Measurements from ENCODE around the gene C2orf80.
"Not testable (repeated sequence)": the region's sequence is repeated elsewhere in the genome, so short reads cannot be mapped to it uniquely, and the experiment has no call there.

Gene C2orf80

DNA sequence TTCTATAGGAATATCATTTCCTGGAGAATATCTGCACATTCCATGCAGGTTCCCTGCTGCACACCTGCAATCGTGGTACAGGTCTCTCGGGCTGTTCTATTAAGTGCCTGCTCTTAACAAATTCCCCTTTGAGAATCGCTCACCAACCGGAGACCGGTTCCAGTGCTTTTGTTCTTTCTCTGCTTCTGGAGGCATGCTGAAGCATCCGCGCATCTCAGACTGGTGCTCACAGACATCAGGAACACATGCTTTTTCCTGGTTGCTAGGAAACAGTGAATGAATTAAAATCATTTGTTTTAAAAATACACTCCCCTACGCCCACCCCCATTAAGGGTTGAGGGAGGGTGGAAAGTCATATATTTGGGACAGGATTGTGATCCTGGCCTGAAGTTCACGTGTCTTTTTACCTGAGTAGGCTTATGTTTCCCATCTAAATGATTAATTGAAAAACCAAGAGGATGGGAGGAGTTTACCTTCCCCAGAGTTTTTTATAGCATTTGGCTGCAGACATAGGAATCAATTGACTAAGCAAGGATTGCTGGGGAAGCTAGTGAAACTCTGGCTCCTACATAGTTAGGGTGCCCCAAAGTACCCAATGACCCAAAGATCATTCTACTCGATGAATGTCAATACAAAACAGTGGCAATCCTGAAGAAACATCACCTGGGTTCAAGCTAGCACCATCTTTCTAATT is at the start of gene C2orf80:
Gene C2orf80, minus strand, starts transcription at position 221 of the 694 bp plus-strand sequence. CDS start 3,044 bp downstream, outside the sequence.
- DNase-seq (ENCODE audit: low read depth), result no peak

DNA sequence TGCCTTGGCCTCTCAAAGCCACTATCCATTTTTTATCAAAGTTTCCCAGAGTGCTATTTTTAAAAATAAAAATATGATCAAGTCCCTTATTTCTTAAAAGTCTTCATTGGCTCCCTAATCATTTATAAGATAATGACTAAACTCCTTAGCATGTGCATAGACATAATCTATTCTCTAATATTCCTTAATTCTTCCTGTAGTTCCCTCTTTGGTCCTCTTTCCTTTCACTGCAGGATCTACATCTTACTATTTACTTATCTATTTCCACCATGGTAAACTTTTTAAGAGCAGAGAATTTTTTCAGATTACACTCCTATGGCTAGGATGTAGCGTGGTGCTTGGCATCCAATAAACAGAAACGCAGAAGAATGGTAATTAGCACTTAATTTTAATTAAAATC is 46.0 kb upstream of the C2orf80 start:
- no peak for DNase-seq (ENCODE audit: low read depth)

DNA sequence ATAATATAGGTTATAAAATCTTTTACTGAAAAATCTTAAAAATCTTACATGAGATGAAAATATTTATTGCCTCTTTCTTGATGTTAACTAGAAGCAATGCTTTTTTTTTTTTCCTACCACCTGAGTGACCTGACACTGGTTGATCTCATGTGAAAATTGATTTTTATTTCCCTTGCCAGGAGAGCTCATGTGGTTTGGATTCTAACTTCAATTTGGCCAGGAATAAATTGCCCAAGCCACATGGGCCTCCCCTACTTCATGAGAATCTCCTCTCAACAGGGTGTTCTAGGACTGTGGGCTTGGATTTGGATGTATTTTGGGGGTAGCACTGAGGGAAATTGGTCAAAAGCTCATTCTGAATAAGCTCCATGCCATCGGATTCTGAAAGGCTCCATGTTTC is 45.0 kb upstream of the C2orf80 start:
- no peak for DNase-seq (ENCODE audit: low read depth)

DNA sequence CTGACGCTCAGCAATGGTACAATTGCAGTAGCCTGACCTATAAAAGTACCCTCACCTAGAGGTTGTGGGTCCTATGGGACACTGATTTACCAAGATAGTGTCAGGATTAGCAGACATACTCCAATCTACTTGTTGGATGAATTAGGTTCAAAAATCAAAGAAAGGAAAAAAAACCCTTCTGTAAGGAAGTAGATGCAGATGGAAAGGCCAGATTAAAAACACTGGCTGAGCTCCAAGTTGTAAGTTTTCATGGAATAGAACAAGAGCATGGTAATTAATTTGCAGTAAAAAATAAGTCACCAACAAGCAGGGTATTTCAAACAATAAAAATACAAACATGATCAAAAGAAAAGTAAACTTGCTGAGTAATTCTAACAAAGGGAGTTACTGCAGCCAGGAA is 38.6 kb upstream of the C2orf80 start:
- no peak for DNase-seq (ENCODE audit: low read depth)

DNA sequence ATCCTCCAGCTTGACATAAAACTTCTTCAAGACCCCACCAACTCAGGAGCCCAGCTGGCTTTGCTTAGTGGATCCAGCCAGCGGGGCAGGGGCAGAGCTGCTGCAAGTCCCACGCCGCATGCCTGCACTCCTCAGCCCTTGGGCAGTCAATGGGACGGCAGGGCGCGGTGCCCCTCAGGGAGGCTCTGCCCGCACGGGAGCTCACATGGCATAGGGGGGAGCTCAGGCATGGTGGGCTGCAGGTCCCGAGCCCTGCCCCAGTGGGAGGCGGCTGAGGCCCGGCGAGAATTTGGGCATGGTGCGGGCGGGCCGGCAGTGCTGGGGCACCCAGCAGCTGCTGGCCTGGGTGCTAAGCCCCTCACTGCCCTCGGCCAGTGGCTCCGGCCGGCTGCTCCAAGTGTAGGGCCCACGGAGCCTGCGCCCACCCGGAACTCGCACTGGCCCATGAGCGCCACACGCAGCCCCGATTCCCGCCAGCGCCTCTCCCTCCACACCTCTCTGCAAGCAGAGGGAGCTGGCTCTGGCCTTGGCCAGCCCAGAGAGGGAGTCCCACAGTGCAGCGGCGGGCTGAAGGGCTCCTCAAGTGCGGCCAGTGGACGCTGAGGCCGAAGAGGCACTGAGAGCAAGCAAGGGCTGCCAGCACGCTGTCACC is 37.9 kb upstream of the C2orf80 start:
- DNase-seq (ENCODE audit: low read depth), result no peak

DNA sequence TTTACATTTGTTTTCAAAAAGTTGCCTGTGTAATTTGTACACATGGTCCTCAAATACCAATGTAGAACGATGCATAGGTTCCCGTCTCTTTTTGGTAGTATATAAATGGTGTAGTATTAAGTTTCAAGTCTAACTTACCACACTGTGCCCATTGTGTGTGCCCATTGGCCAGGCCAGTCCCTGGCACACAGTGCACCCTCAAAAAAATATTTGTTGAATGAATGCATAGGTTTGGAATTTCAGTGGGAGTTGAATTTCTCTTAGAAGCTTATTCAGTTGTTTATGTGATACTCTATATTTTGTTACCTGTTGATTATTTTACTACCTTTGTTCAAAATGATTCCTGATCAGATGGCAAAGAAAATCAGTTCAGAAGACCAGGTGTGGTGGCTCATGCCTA is 35.0 kb upstream of the C2orf80 start:
- DNase-seq (ENCODE audit: low read depth), result no peak

DNA sequence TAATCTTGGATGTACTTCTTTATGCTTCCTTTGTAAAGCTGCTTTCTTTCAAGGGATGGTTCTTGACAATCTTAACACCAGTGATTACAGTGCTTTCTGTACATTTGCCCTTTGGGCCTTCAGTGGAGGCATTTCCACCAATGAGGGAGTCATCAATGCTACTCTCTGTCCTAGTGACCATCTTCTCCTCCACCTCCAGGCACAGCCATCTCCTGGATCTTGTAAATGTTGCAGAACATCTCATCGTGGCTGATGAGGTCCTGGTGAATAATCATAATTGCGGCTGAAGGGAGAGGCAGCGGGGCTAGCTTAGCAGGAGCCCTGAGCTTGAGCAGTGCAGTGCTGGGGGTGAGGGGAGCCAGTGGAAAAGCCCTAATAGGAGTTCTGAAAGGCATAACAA is 32.5 kb upstream of the C2orf80 start:
- DNase-seq (ENCODE audit: low read depth), result no peak

DNA sequence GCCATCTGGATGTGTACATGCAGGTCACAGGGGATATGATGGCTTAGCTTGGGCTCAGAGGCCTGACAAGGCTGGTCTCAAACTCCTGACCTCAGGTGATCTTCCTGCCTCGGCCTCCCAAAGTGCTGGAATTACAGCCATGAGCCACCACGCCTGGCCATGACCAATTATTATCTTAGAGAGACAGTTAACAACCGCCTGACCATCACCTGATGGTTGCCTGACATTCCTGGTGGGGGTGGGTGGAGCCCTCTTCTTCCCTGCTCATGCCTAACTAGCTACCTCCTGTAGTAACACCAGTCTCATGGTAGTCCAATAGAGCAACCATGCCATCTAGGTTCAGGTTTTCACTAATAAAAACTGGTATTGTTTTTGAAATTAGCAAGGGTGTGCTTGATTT is 32.0 kb upstream of the C2orf80 start:
- not testable (repeated sequence) for DNase-seq (ENCODE audit: low read depth)

DNA sequence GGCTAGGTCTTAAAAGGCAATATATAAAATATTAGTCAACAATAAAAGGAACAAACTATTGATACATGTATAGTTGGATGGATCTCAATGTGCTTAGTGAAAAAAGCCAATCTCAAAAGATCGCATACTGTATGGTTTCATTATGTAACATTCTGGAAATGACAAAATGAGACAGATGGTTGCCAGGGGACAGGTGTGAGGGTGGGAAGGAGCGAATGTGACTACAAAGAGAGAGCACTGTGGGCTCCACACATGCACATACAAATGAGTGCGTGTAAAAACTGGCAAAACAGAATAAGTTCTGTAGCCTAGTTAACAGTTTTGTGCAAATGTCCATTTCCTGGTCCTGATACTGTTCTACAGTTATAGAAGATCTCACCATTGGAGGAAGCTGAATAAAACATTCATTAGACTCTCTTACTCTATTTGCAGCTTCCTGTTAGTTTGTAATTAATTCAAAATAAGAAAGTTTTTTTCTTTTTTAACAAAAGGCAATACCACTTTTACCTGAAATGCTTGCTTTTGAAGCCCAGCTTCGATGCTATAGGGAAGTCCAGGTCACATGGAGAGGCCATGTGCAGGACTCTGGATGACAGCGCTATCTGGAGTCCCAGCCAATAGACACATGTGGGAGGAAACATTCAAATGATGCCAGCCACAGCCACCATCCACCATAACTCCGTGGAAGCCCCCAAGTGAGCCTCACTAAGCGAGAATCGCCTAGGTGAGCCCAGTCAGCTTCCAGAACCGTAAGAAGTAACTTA is 21.0 kb upstream of the C2orf80 start:
- no peak for DNase-seq (ENCODE audit: low read depth)

DNA sequence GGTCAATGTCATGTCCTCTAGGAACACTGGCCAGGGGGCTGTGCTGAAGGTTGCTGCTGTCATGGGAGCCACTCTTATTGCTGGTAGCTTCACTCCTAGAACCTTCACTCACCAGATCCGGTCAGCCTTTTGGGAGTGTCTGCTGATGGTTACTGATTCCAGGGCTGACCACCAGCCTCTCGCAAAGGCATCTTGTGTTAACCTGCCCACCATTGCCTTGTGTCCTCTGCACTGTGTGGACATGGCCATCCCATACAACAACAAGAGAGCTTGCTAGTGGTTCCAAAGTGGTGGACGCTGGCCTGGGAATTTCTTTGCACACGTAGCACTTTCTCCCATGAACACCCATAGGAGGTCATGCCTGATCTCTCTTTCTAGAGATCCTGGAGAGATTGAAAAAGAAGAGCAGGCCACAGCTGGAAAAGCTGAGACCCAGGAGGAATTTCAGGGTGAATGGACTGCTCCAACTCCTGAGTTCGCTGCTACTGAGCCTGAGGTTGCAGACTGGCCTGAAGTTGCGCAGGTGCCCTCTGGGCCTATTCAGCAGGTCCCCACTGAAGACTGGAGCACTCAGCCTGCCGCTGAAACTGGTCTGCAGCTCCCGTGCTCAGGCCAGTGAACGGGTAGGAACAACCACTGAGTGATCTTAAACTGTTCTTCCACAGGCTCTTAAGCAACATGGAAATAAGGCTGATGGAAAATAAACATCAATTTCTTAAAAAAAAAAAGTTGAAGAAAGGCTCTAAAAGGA is 18.7 kb upstream of the C2orf80 start:
- DNase-seq (ENCODE audit: low read depth), result no peak

DNA sequence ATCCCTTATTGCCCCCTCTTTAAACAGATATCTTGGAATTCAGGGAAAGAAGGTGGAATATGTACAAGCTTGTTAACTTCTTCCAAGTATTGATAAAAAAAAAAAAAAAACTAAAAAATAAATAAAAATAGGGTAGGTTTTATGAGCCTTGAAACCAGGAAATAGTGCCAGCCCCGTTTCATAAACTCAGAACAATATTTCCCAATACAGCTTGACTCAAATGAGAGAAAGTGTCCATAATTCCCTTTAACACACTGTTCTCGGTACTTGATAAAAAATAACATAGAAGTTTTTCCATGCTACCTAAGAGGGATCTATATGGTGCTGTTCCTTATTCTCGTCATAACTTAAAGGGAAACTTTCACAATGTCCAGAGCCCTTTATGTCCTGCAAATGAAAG is 17.9 kb upstream of the C2orf80 start:
- no peak for DNase-seq (ENCODE audit: low read depth)

DNA sequence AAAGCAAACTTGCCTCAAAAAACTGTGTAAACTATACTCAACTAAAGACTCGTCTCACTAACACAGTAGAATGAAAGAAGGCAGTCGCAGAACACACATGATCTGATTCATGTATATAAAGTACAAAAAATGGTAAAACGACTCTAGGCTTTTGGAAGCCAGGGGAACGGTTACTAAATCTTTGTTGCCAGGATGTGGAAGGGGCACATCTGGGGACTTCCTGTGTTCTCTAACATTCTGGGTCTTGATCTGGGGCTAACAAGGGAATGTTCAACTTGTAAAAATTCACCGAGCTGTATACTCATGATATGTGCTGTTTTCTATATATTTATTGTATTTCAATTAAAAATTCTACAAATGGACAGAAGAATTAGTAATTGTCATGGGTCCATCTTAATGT is 14.3 kb upstream of the C2orf80 start:
- no peak for DNase-seq (ENCODE audit: low read depth)

DNA sequence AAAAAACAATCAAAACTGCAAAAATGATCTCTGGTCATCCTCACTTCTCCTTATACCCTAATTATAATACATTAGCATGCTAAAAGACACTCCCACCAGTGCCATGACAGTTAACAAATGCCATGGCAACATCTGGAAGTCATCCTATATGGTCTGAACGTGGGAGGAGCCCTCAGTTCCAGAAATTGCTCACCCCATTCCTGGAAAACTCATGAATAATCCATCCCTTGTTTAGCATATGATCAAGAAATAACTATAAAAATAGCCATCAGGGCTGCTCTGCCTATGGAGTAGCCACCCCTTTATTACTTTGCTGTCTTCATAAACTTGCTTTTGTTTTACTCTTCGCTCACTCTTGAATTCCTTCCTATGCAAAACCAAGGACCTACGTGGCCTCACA is 5.7 kb upstream of the C2orf80 start:
- no peak for DNase-seq (ENCODE audit: low read depth)

DNA sequence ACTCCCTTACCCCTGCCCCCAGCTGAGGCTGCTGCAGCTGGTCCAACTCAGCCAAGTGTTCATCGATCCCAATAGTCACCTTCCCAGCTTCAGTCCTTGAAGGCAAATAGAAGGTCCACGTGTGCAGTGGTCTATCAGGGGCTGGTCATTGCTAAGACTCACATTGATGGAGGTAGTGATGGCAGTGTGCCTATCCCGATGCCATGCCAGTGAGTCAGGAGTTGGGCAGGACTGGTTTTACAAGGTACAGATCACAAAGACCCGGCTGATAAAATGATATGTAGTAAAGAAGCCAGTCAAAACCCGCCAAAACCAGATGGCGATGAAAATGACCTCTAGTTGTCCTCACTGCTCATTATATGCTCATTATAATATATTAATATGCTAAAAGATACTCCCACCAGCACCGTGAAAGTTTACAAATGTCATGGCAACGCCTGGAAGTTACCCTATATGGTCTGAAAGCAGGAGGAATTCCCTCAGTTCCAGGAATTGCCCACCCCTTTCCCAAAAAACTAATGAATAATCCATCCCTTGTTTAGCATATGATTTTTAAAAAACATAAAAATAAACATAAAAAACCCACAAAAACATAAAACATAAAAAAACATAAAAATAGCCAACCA is 2.9 kb upstream of the C2orf80 start:
- DNase-seq (ENCODE audit: low read depth), result no peak

DNA sequence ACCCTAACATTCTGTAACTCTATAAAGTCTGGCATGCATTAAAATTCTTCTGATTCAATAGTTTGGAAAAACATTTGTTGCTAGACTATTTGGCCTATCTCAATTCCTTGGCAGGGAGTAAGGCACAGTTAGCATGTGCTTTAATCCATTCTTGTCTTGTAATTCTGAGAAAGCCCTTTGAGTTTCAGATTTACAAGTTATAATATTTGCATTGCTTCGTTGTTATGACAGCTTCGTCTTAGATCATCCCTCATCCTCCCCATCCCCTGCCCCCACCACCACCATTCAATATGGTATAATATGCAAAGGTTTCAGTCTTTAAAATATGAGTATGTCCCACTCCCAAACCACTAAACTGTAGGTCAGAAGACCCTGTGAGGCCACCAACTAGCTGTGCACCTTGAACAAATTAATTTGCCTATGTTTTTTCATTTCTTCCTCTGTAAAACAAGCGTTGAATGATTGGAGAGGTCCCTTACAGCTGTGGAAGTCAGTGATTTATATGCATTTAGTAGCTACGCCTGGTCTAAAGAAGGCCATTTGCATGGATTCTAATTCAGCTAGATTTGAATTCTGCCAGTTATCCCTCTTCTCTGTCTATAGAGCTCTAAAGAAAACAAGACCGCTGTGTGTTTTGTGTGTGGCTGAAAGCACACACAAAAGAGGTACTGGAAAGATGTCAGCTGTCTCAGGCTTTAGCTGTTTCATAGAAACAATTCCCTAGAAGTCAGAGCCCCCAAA is 591 bp downstream of the C2orf80 start:
- DNase-seq (ENCODE audit: low read depth), result no peak

DNA sequence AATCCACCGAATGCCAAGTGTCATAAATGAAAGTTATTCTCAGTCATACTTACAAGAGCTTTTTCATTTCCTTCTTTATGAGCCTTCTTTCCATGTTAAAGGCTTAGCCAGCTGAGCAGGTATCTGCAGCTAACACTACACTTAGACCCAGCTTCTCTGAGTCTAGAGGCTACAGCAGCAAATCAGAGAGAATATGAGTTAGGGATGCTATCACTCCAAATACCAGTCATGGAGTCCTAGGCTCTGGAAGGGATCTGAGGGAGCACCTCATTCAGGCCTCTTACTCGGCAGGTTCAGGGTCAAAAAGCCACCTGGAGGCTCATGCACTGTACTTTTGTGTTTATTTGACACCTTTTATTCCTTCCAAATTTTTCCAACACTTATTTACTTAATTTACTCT is 2.9 kb downstream of the C2orf80 start:
- no peak for DNase-seq (ENCODE audit: low read depth)

DNA sequence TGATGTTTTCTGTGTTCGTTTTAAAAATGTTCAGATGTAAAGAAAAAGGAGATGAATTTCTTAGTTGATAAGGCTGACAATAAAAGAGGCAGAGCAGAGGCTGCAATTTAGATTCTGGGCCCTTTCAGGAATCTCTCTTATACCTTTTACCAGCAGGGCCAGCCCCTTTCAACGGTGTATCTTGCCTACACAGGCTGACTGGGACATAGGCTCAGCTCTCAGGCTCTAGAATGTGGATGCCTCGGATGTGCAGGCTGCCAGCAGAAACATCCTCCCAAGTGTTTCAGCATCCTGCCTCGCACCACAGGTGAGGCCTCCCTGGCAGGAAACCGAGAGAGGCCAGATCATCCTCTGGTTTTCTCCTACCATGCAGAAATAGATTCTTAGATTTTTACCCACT is 3.4 kb downstream of the C2orf80 start:
- DNase-seq (ENCODE audit: low read depth), result no peak

DNA sequence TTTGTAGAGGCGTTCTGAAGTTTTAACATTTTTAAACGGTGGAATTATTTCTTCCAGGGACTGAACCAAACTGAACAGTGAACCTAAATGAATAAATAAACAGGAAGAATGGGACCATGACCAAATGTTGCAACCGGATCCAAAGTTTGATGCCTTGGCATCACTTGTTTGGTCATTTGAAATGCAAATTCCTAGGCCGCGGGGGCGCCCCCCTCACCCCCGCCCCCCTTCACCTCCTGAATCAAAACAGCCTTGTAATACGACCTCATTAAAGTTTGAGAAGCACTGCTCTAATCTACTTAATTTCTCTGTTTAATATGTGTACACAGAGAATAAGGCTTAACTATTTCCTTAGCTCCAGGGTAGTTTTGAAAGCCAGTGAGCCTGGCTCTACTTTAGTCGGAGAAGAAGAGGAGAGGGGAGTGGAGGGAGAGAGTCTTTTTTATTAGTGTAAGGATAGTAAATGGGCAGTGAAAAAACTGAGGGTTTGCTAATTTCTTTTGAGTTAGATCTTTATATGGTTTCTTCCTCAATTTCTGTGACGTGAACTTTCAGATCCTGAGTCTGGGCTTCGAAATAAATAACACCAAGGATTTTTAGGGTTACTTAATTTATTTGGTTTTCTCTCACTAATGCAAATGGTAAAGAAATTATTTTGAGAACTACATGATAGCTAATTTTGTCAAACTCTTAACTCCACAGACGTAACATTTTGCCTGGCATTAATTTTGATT is 5.7 kb downstream of the C2orf80 start:
- DNase-seq (ENCODE audit: low read depth), result no peak

DNA sequence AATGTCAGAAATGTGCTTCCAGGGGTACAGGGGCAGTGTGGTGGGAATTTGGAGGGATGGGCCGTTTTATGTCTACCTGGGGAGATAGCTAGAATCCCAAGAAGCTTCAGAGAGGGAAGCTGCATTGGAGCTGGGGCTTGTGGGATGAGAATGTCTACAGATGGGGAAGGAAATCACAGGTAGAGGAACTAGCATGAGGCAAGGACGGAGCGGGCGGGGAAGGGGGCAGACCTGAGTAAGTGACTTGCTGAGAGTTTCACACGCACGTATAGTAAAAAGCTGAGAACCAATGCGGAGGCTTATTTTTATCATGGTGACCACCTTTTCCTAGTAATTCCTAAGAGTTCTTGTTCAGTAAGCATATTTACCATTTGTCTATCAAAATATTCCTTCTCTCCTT is 6.3 kb downstream of the C2orf80 start:
- DNase-seq (ENCODE audit: low read depth), result no peak

DNA sequence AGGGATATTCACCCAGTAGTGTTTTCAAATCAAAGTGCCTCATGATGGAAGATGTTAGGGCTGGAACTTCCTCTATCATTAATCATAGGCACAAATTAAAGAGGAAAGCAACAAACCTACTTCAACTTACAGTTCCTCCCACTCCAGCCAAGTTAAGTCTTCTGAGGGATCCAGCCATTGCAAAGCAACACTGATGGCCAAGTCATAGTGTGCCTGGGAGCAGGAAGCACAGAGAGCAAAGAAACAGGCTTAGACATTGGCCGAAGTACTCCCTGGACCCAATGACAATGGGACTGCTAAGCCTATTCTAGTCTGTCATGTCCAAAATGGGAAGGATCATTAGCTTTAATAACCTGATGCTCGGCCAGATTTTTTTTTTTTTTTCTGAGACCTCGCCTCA is 7.0 kb downstream of the C2orf80 start:
- no peak for DNase-seq (ENCODE audit: low read depth)

Data from stimulated activated CD8-positive, alpha-beta memory T cell treated with anti-CD3 and anti-CD28 coated beads, Interleukin-15, amount 100 ng/mL, for 1 hour (primary cell).